Prostate gland (tissue), 2 donors: ENCODE data around the gene CEP104. TPM values are rescaled to one million over a fixed set of nuclear protein-coding genes. Genes with fewer than 3 reads are reported as not detected.

ENCODE experiments used
- DNase-seq: peaks from one replicate; pipeline ENCODE4 v3.0.0-alpha.2; 2019; ENCODE audit warnings: low spot score
- H3K27ac ChIP-seq, 2 donors: fragments of 200-600 bp; sonication (generic); 2 replicates each; pipeline ENCODE4 v1.5.1; 2017 to 2019
- H3K27me3 ChIP-seq: fragments of 200-600 bp; sonication (generic); replicated peaks from 2 replicates; pipeline ENCODE4 v1.5.1; 2019; ENCODE audit not compliant: insufficient read depth
- H3K36me3 ChIP-seq, 2 donors: fragments of 200-600 bp; sonication (generic); 1 replicate in 1 of 2; 2 replicates in 1 of 2; pipeline versions ENCODE4 v1.5.1 to v1.8.1; 2017 to 2019
- H3K4me1 ChIP-seq: fragments of 200-600 bp; sonication (generic); replicated peaks from 2 replicates; pipeline ENCODE4 v1.5.1; 2019
- H3K4me3 ChIP-seq, 2 donors: fragments of 200-600 bp; sonication (generic); 2 replicates each; pipeline ENCODE4 v1.5.1; 2017 to 2019
- H3K9me3 ChIP-seq: fragments of 200-600 bp; sonication (generic); 2 replicates; pipeline ENCODE4 v1.5.1; 2017
- CTCF ChIP-seq, 4 experiments: fragments of 200-600 bp in 2 of 4; fragments of 450-650 bp in 2 of 4; sonication (generic) in 2 of 4; IDR thresholded peaks; 1 replicate in 3 of 4; 2 replicates in 1 of 4; pipeline ENCODE4 v1.5.1; 2016 to 2019; ENCODE audit warnings: antibody characterized with exemption in 4 of 4, mild to moderate bottlenecking in 2 of 4, moderate library complexity in 2 of 4
- POLR2A ChIP-seq: fragments of 450-650 bp; IDR thresholded peaks from one replicate; pipeline ENCODE4 v1.6.1; 2016; ENCODE audit warnings: antibody characterized with exemption, mild to moderate bottlenecking
- POLR2AphosphoS5 ChIP-seq: sonication (generic); formaldehyde crosslinking; IDR thresholded peaks from one replicate; pipeline ENCODE4 v1.6.1; 2017; ENCODE audit warnings: antibody characterized with exemption
- WGBS: methylation state at CpG from one replicate; pipeline ENCODE4 v1.1.5; 2018; 5-methylcytosine and 5-hydroxymethylcytosine counted together
- intact Hi-C: fragments of 100-400 bp; cut with DNase I; formaldehyde crosslinking; loops from one replicate; pipeline ENCODE4 v1.14.2; 2022
- total RNA-seq, 2 donors: library from RNA; depleted of rRNA; stranded (reverse); fragments of >200 nt; gene quantifications; one replicate each; pipeline ENCODE4 v1.1.0, GENCODE V29; 2016

Gene CEP104
- total RNA-seq, 2 donors from 2014 or later = 20.9 to 28.5 TPM

- no peak for DNase-seq
- H3K4me1 ChIP-seq = peaks cover 3% of the 10 kb centered on the region
- TF ChIP-seq POLR2AphosphoS5 (no peak), POLR2A (no peak), CTCF (IDR thresholded peaks at IDR 0.05) (no peak)
- intact Hi-C loops = no loop called here
- WGBS = 87% methylated on average over 20 of the region's 20 CpGs
- no peak overlapping the region for H3K4me3 ChIP-seq
- peaks cover 0 to 21% of the 10 kb centered on the region in 2 donors for H3K36me3 ChIP-seq
- no peak overlapping the region for H3K27ac ChIP-seq
- H3K9me3 ChIP-seq = no peaks in the 10 kb centered on the region
- H3K27me3 ChIP-seq = no peaks in the 10 kb centered on the region
Observed at GRCh38 chr1:3779912-3780416, 77.0 kb downstream of the CEP104 start.

- Histone ChIP-seq H3K9me3 (no peaks in the 10 kb centered on the region), H3K4me1 (peaks cover 3% of the 10 kb centered on the region), H3K27ac (no peak overlapping the region), H3K36me3 (peaks cover 0 to 15% of the 10 kb centered on the region in 2 donors), H3K27me3 (no peaks in the 10 kb centered on the region), H3K4me3 (no peak overlapping the region)
- TF ChIP-seq POLR2AphosphoS5 (no peak), POLR2A (no peak), CTCF (IDR thresholded peaks at IDR 0.05) (no peak)
- no peak for DNase-seq
- intact Hi-C loops = no loop called here
- 85% methylated on average over 23 of the region's 23 CpGs for WGBS
Observed at GRCh38 chr1:3779265-3779911, 77.6 kb downstream of the CEP104 start.

- Histone ChIP-seq H3K36me3 (peaks cover 0 to 10% of the 10 kb centered on the region in 2 donors), H3K27me3 (no peaks in the 10 kb centered on the region), H3K4me1 (peaks cover 3% of the 10 kb centered on the region), H3K27ac (no peak overlapping the region), H3K4me3 (no peak overlapping the region), H3K9me3 (no peaks in the 10 kb centered on the region)
- DNase-seq = no peak
- intact Hi-C loops = no loop called here
- WGBS = 75% methylated on average over 12 of the region's 14 CpGs
- TF ChIP-seq CTCF (IDR thresholded peaks at IDR 0.05) (no peak), POLR2AphosphoS5 (no peak), POLR2A (no peak)
Observed at GRCh38 chr1:3778590-3779264, 78.3 kb downstream of the CEP104 start.

- DNase-seq = no peak
- H3K4me3 ChIP-seq = no peak overlapping the region
- peaks cover 0 to 10% of the 10 kb centered on the region in 2 donors for H3K36me3 ChIP-seq
- H3K9me3 ChIP-seq = no peaks in the 10 kb centered on the region
- intact Hi-C loops = no loop called here
- H3K4me1 ChIP-seq = peaks cover 3% of the 10 kb centered on the region
- 75% methylated on average over 17 of the region's 20 CpGs for WGBS
- TF ChIP-seq CTCF (IDR thresholded peaks at IDR 0.05) = no peak
- no peak for TF ChIP-seq POLR2AphosphoS5
- no peak for TF ChIP-seq POLR2A
- no peak overlapping the region for H3K27ac ChIP-seq
- H3K27me3 ChIP-seq = no peaks in the 10 kb centered on the region
Observed at GRCh38 chr1:3777647-3778589, 79.1 kb downstream of the CEP104 start.
